Neural crest cell (in vitro differentiated cells): ENCODE measurements around the gene ASXL3. TPM values are rescaled to one million over a fixed set of nuclear protein-coding genes. Genes with fewer than 3 reads are reported as not detected.

Experiments
- DNase-seq: peaks from one replicate; pipeline ENCODE4 v3.0.0; 2021; ENCODE audit warnings: low read depth, mixed read lengths, low spot score
- H3K27ac Mint-ChIP-seq: one replicate; pipeline ENCODE4 v1.8.0; 2021; ENCODE audit warnings: mild to moderate bottlenecking, mixed read lengths; ENCODE audit not compliant: unreplicated experiment
- H3K27me3 Mint-ChIP-seq: 2 replicates; pipeline ENCODE4 v1.8.0; 2021; ENCODE audit warnings: low read depth, mild to moderate bottlenecking, mixed read lengths
- H3K36me3 Mint-ChIP-seq: 2 replicates; pipeline ENCODE4 v1.8.0; 2021; ENCODE audit warnings: low read depth, mild to moderate bottlenecking, mixed read lengths
- H3K4me1 Mint-ChIP-seq: 2 replicates; pipeline ENCODE4 v1.8.0; 2021; ENCODE audit warnings: mixed read lengths
- H3K4me3 Mint-ChIP-seq: one replicate; pipeline ENCODE4 v1.8.0; 2021; ENCODE audit warnings: mild to moderate bottlenecking, mixed read lengths
- H3K9me3 Mint-ChIP-seq: 2 replicates; pipeline ENCODE4 v1.8.0; 2021; ENCODE audit warnings: mixed read lengths
- long read RNA-seq: library from polyadenylated mRNA; unstranded; transcript quantifications from one replicate; pipeline ENCODE4 v2.0.0, GENCODE V29; 2020
- total RNA-seq: library from RNA; stranded (reverse); gene quantifications from 2 replicates; pipeline ENCODE4 v1.2.1, GENCODE V29; 2021
- TF ChIP-seq, protein P1 (sequence below): fragments of 200-600 bp; sonication (generic); conservative IDR thresholded peaks from 2 replicates; pipeline ENCODE4 v1.5.0; 2021; ENCODE audit warnings: antibody characterized with exemption, mild to moderate bottlenecking

The ASXL3 gene
- 14.5 and 18.2 TPM in 2 replicates for total RNA-seq
- long read RNA-seq, partial matches to known transcripts = 3 of 12 reads
- long read RNA-seq, other reads (novel, unspliced or antisense) = 9 of 12 reads

DNA sequence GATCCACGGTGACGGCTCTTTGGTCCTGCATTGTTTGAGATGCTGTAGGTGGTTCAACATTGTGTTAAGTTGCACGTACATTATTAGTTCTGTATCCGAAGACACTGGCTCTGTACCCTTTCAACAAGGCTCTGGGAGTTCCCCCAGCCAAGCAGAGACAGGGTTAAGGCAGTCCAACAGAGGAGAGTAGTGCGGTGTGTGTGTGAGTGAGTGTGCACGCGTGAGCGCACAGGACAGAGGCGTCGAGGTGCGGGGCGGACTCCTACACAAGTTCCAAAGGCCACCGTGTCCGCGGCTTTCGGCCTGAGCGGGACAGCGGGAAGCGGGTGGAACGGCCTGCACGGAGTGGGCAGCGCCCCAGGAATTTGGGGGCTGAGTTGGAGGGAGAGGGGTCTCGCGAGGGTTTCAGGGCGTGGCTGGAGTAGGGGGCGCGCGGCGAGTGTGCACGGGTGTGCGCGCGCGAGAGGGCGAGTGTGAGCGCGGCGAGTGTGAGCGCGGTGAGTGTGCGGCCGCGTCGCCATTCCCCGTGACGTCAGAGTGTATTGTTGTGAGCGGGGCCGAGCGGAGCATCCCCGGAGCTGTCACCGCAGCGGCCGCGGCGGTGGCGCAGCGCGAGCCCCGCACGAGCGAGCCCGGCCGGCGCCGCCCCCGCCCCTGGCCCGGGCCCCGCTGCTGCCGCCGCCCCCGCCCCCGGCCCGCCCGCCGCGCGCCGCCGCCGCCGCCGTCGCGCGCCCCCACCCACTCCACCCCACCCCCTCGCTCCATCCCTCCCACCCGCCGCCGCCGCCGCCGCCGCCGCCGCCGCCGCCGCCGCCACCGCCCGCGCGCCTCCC is at the start of gene ASXL3:
Gene ASXL3, plus strand, starts transcription at position 535 of the 833 bp plus-strand sequence. CDS start 413 bp downstream, outside the sequence.
- Mint-ChIP-seq H3K27ac (peak within 1 kb of the TSS; percentile 100), H3K36me3 (no peaks in the 10 kb centered on the region), H3K27me3 (peaks cover 8% of the 10 kb centered on the region), H3K4me3 (peak within 1 kb of the TSS; percentile 99), H3K9me3 (no peaks in the 10 kb centered on the region), H3K4me1 (peaks cover 35% of the 10 kb centered on the region)
- DNase-seq = peak; percentile 54
- TF ChIP-seq, protein P1, sequence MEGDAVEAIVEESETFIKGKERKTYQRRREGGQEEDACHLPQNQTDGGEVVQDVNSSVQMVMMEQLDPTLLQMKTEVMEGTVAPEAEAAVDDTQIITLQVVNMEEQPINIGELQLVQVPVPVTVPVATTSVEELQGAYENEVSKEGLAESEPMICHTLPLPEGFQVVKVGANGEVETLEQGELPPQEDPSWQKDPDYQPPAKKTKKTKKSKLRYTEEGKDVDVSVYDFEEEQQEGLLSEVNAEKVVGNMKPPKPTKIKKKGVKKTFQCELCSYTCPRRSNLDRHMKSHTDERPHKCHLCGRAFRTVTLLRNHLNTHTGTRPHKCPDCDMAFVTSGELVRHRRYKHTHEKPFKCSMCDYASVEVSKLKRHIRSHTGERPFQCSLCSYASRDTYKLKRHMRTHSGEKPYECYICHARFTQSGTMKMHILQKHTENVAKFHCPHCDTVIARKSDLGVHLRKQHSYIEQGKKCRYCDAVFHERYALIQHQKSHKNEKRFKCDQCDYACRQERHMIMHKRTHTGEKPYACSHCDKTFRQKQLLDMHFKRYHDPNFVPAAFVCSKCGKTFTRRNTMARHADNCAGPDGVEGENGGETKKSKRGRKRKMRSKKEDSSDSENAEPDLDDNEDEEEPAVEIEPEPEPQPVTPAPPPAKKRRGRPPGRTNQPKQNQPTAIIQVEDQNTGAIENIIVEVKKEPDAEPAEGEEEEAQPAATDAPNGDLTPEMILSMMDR = no peak

DNA sequence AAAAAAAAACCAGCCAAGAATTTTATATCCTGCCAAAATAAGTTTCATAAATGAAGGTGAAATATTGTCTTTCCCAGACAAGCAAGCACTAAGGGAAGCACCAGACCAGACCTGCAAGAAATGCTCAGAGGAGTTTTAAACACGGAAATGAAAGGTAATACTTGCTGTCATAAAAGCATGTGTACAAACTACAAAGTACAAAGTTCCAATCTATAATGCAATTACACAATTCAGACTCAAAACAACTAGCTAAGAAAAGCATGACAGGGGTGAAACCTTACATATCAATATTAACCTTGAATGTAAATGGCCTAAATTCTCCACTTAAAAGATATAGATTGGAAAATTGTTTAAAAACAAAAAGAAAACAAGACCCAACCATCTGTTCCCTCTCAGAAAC is 45.0 kb upstream of the ASXL3 start:
- Mint-ChIP-seq H3K9me3 (no peaks in the 10 kb centered on the region), H3K27ac (no peak overlapping the region), H3K4me1 (no peaks in the 10 kb centered on the region), H3K27me3 (no peaks in the 10 kb centered on the region), H3K36me3 (no peaks in the 10 kb centered on the region), H3K4me3 (no peak overlapping the region)
- TF ChIP-seq, protein P1 = no peak
- no peak for DNase-seq

DNA sequence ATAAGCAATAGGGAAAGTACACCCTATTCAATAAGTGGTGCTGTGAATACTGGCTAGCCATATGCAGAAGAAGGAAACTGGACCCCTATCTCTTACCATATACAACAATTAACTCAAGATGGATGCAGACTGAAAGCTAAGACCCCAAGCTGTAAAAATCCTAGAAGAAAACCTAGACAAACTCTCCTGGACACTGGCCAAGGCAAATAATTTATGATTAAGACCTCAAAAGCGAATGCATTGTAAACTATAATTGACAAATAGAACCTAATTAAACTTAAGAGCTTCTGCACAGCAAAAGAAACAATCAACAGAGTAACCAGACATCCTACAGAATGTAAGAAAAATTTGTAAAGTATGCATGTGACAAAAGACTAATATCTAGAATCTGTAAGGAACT is 41.1 kb upstream of the ASXL3 start:
- TF ChIP-seq, protein P1 = no peak
- Mint-ChIP-seq H3K9me3 (no peaks in the 10 kb centered on the region), H3K27ac (no peak overlapping the region), H3K4me1 (no peaks in the 10 kb centered on the region), H3K36me3 (no peaks in the 10 kb centered on the region), H3K4me3 (no peak overlapping the region), H3K27me3 (no peaks in the 10 kb centered on the region)
- no peak for DNase-seq

DNA sequence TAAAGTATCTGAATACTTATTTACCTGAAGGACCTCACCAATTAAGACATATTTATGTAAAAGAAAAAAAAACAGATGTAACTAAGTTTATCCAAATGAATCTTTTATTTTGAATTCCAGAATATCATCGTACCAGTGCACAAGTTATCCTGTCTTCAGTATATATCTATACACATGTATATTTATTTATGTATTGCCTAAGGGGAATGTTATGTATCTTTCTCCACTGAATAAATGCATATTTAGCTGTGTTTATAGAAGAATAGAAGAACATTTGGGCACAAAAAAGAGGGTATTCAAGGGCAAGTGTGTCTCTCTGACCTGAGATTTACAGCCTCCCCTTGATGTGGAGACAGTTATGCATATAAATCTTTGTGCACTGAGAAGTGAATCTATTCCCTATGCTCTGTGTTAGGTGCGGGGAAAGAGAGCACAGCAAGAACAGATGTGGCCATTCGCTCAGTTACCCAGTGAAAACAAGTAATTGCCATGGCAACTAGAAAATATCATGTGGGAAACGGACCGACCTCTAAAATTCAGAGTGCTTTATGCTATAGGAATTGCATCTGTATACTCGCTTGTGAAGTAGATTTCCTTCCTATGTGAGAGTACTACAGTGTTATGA is 39.5 kb upstream of the ASXL3 start:
- no peaks in the 10 kb centered on the region for H3K27me3 Mint-ChIP-seq
- no peaks in the 10 kb centered on the region for H3K9me3 Mint-ChIP-seq
- no peaks in the 10 kb centered on the region for H3K36me3 Mint-ChIP-seq
- H3K4me3 Mint-ChIP-seq = no peak overlapping the region
- no peak for DNase-seq
- no peaks in the 10 kb centered on the region for H3K4me1 Mint-ChIP-seq
- TF ChIP-seq, protein P1 = no peak
- H3K27ac Mint-ChIP-seq = no peak overlapping the region

DNA sequence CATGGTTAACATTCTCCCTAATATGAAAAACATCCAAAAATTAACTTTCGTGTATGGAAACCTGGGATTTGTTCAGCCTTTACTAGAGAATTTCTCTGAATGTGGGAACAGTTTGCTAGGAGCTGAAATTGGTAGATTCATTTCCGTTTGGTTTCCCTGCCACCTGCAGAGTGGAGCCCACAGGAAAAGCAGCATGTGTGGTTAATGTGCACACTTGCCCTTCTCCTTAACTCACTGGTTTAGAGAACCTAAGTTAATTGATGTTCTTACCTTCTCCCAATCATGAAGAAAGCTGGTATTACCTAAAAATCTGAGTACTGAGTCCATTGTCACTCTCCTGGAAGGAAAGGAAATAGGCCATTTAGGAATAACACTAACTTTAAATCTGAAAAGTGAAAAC is 37.6 kb upstream of the ASXL3 start:
- DNase-seq = no peak
- H3K27ac Mint-ChIP-seq = no peak overlapping the region
- H3K36me3 Mint-ChIP-seq = no peaks in the 10 kb centered on the region
- no peaks in the 10 kb centered on the region for H3K27me3 Mint-ChIP-seq
- no peaks in the 10 kb centered on the region for H3K4me1 Mint-ChIP-seq
- TF ChIP-seq, protein P1 = no peak
- H3K4me3 Mint-ChIP-seq = no peak overlapping the region
- H3K9me3 Mint-ChIP-seq = no peaks in the 10 kb centered on the region
